PFSK-1 (cell line): ENCODE measurements around the gene C22orf31. TPM values are rescaled to one million over a fixed set of nuclear protein-coding genes. Genes with fewer than 3 reads are reported as not detected.

ENCODE experiments used
- FOXP2 ChIP-seq: optimal IDR thresholded peaks from 2 replicates; pipeline ENCODE3; 2011; ENCODE audit warnings: borderline replicate concordance, control low read depth, inconsistent platforms; ENCODE audit not compliant: insufficient read depth; ENCODE audit errors: extremely low read length, extremely low read depth
- POLR2AphosphoS5 ChIP-seq: IDR thresholded peaks from 2 replicates; pipeline ENCODE4 v1.6.1; 2012; ENCODE audit warnings: low read depth, mild to moderate bottlenecking, control low read depth, low read length, moderate library complexity
- SIN3A ChIP-seq: IDR thresholded peaks from 2 replicates; pipeline ENCODE4 v1.6.1; 2012; ENCODE audit warnings: mild to moderate bottlenecking, low read length, moderate library complexity, borderline replicate concordance; ENCODE audit not compliant: insufficient read depth
- TAF1 ChIP-seq: IDR thresholded peaks from 2 replicates; pipeline ENCODE4 v1.6.1; 2012; ENCODE audit warnings: low read length, control low read depth, borderline replicate concordance; ENCODE audit not compliant: insufficient read depth
- polyA plus RNA-seq: library from polyadenylated mRNA; unstranded; fragments of >200 nt; gene quantifications from one replicate; pipeline ENCODE4 v1.2.1, GENCODE V29; 2012; ENCODE audit warnings: low read depth, missing spikeins; ENCODE audit not compliant: insufficient read length
- TF ChIP-seq, protein P1 (sequence below), 2 experiments: IDR thresholded peaks; 2 replicates each; pipeline versions ENCODE4 v1.6.1 to v1.8.0; 2011 to 2012; ENCODE audit warnings: low read depth in 2 of 2, low read length in 2 of 2, control low read depth in 1 of 2, inconsistent platforms in 1 of 2, mild to moderate bottlenecking in 1 of 2, moderate library complexity in 1 of 2; ENCODE audit not compliant: insufficient read depth in 1 of 2

Gene C22orf31
- not detected for polyA plus RNA-seq

DNA sequence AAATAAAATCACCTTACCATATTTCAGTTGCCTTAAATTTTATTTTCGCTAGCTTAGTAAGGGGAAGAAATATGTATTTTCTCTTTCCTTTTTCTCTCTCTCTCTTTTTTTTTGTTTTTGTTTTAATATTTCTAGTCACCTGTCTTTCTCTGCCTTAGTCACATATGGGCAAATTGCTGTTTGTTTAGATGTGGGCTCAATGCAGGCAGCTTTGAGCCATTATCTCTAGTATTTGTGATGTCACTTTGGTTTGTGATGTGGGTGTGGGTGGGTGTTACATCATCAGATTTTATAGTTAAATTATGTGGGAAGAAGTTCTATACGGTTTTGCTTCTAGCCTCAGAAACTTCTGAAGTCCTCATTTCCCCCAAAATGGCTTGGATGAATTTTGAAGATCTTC, at the start of gene C22orf31:
C22orf31 (minus strand) TSS at position 59 of the 400 bp plus-strand sequence; CDS start at position 20, 39 bp downstream.
- TF ChIP-seq, protein P1, sequence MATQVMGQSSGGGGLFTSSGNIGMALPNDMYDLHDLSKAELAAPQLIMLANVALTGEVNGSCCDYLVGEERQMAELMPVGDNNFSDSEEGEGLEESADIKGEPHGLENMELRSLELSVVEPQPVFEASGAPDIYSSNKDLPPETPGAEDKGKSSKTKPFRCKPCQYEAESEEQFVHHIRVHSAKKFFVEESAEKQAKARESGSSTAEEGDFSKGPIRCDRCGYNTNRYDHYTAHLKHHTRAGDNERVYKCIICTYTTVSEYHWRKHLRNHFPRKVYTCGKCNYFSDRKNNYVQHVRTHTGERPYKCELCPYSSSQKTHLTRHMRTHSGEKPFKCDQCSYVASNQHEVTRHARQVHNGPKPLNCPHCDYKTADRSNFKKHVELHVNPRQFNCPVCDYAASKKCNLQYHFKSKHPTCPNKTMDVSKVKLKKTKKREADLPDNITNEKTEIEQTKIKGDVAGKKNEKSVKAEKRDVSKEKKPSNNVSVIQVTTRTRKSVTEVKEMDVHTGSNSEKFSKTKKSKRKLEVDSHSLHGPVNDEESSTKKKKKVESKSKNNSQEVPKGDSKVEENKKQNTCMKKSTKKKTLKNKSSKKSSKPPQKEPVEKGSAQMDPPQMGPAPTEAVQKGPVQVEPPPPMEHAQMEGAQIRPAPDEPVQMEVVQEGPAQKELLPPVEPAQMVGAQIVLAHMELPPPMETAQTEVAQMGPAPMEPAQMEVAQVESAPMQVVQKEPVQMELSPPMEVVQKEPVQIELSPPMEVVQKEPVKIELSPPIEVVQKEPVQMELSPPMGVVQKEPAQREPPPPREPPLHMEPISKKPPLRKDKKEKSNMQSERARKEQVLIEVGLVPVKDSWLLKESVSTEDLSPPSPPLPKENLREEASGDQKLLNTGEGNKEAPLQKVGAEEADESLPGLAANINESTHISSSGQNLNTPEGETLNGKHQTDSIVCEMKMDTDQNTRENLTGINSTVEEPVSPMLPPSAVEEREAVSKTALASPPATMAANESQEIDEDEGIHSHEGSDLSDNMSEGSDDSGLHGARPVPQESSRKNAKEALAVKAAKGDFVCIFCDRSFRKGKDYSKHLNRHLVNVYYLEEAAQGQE (IDR thresholded peaks at IDR 0.05; ENCODE audit: insufficient read depth in 1 of 2, low read depth in 2 of 2, low read length in 2 of 2) = no peak
- no peak for TF ChIP-seq FOXP2
- no peak for TF ChIP-seq POLR2AphosphoS5
- no peak for TF ChIP-seq TAF1
- no peak for TF ChIP-seq SIN3A

DNA sequence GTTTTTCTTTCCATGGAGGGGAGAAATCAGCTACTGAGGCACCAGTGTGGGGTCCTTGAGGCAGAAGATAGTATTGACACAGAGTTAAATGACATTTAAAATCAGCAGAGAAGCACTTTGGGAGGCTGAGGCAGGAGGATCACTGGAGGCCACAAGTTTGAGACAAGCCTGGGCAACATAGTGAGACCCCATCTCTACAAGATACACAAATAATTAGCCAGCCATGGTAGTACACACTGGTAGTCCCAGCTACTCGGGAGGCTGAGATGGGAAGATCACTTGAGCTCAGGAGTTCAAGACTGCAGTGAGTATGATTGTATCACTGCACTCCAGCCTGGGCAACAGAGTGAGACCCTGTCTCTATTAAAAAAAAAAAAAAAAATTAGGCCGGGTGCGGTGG, 49.3 kb upstream of the C22orf31 start:
- TF ChIP-seq SIN3A (no peak), POLR2AphosphoS5 (no peak), TAF1 (no peak), FOXP2 (no peak)
- TF ChIP-seq, protein P1 (IDR thresholded peaks at IDR 0.05; ENCODE audit: insufficient read depth in 1 of 2, low read depth in 2 of 2, low read length in 2 of 2) = no peak

DNA sequence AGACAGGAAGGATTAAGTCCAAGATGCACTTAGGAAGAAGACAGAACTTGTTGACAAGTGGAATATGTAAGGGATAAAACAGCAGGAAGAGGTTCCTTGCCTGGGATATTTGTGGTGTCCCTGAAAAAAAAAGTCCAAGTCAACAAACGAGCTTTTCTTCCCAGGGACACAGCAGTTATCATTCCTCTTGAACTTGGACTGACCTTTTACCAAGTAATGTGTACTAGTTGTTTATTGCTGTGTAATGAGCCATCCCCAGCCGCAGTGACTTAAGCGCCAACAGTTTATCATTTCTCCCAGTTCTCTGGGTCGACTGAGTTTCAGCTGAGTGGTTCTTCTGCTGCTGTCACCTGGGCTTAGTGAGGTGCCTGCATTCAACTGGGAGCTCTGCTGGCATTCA, 48.2 kb upstream of the C22orf31 start:
- TF ChIP-seq FOXP2 (no peak), SIN3A (no peak), TAF1 (no peak), POLR2AphosphoS5 (no peak)
- TF ChIP-seq, protein P1 (IDR thresholded peaks at IDR 0.05; ENCODE audit: insufficient read depth in 1 of 2, low read depth in 2 of 2, low read length in 2 of 2) = no peak

DNA sequence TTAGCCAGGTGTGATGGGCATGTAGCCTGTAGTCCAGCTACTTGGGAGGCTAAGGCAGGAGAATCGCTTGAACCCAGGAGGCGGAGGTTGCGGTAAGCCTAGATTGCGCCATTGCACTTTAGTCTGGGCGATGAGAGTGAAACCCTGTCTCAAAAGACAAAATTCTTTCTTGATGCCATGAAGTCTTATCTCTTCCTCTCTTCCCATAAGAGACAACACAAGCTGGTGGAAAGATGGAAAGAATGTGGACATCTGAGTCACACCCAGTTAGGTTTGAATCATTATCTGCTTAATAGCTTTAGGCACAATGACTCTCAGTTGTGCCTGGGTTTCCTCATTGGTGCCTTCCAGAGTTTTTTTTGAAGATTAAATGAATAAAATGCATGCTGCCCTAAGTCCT, 46.5 kb upstream of the C22orf31 start:
- TF ChIP-seq FOXP2 (no peak), TAF1 (no peak), SIN3A (no peak), POLR2AphosphoS5 (no peak)
- TF ChIP-seq, protein P1 (IDR thresholded peaks at IDR 0.05; ENCODE audit: insufficient read depth in 1 of 2, low read depth in 2 of 2, low read length in 2 of 2) = no peak

DNA sequence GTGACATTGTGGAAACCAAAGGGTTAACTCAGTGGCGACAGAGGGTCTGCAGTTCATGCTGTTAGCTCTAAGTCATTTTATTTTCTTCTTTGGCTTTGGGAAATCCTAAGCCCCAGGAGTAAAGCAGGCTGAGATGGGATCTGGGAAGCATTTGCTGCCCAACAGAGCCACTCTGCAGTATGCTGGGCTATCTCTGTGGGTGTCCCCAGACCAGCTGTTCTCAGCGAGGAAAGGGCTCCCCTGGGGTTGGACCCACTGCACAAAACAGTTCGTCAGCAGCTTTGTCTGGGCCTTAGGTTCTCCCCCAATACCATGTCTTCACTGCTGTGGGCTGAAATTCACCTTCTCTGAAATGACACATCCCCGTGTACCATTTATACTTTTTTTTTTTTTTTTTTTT, 45.2 kb upstream of the C22orf31 start:
- TF ChIP-seq FOXP2 (no peak), TAF1 (no peak), POLR2AphosphoS5 (no peak), SIN3A (no peak)
- TF ChIP-seq, protein P1 (IDR thresholded peaks at IDR 0.05; ENCODE audit: insufficient read depth in 1 of 2, low read depth in 2 of 2, low read length in 2 of 2) = no peak
